HEK293T (cell line): ENCODE results near the gene MAK.

Experiments used
- BHLHE40 ChIP-seq: fragments of 450-650 bp; IDR thresholded peaks from 2 replicates; pipeline ENCODE4 v1.6.1; 2016; ENCODE audit warnings: mild to moderate bottlenecking, moderate library complexity, borderline replicate concordance
- TARDBP ChIP-seq: fragments of 450-650 bp; IDR thresholded peaks from 2 replicates; pipeline ENCODE4 v1.6.1; 2016

GRCh38 chr6:10849901-10850300, 11.6 kb upstream of the MAK start:
- TF ChIP-seq BHLHE40 (no peak), TARDBP (no peak)
